Right lobe of liver (tissue), 4 donors: Measurements from ENCODE around the gene TBXAS1.

Experiments used
- CTCF ChIP-seq, 4 donors: fragments of 200-600 bp in 3 of 4; fragments of 450-650 bp in 1 of 4; IDR thresholded peaks; one replicate each; pipeline versions ENCODE4 v1.5.1 to v1.8.0; 2016 to 2022; ENCODE audit warnings: antibody characterized with exemption in 4 of 4, mild to moderate bottlenecking in 2 of 4
- POLR2A ChIP-seq: fragments of 450-650 bp; IDR thresholded peaks from one replicate; pipeline ENCODE4 v1.6.1; 2017; ENCODE audit warnings: antibody characterized with exemption, mild to moderate bottlenecking
- donor health status: DM: no; HTN: no; CAD: no.
- donor health status: DM: no; HTN: no; CAD: no.
- donor health status: DM: no; HTN: yes; CAD: no.

GRCh38 chr7:140069298-140069949 is 240.4 kb downstream of the TBXAS1 start:
- TF ChIP-seq POLR2A (no peak), CTCF (IDR thresholded peaks at IDR 0.05) (no peak)
